Tongue (tissue), 2 donors: ENCODE data around the gene MARK2. TPM values are rescaled to one million over a fixed set of nuclear protein-coding genes. Genes with fewer than 3 reads are reported as not detected.
A peak's percentile ranks its signal among the peaks of the same experiment; 100 is the strongest.

Experiments
- DNase-seq: peaks from one replicate; pipeline ENCODE4 v3.0.0-alpha.2; 2015
- total RNA-seq: library from RNA; depleted of rRNA; stranded (reverse); fragments of >200 nt; gene quantifications from one replicate; pipeline ENCODE4 v1.2.3, GENCODE V29; 2014

MARK2 gene
- total RNA-seq, 1 donor from 2014 or later, result 18.2 TPM

DNA sequence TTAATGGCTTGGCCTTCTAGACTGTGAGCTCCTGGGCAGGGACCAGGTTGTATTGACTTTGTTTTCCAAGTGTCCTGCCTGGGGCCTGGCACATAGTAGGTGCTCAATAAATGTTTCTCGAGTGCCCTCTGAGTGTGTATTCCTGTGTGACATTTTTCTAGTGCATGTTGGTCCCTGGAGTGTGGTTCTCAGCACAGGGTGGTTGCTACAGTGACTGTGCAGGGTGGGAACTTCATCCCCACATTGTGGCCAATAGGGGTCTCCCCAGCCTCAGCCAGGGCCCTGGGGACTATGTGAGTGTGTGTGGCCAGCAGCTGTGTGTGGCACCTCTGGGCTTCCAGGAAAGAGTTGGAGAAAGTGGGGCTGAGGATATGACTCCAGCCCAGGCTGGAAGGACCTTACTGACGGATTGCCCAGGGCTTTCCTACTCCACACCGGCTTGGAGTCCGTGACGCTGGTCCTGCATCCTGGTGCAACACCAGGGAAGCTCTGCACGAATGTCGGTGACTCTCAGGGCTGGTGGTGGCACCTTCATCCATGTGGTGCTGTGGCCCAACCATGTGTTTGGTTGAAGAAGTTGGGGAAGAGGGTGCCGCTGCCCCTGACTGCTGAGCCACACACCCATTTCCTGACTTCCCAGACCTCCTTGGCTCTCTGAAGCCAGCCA, 9.0 kb upstream of the MARK2 start:
- DNase-seq, result no peak

- DNase-seq, result no peak
Observed at GRCh38 chr11:63831326-63831725, 7.6 kb upstream of the MARK2 start.

DNA sequence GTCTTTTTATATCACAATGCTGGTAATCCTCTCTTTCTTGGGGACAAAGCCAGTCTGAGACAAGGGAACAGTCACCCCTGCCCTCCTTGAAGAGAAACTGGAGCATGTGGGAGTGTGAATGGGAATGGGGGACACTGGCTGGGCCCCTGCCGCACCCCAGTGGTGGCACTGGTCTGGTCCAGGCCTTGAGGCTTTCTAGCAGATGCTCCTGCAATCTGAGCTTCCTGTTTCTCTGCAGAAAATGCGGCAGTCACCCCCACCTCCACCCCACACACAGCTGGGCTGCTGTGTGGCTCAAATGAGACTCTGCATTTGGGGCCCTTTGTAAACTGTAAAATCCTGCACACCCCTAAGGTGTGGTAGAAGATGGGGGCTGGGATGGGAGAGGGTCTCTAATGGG, 6.6 kb upstream of the MARK2 start:
- DNase-seq, result no peak

GRCh38 chr11:63833048-63833447, 5.9 kb upstream of the MARK2 start:
- no peak for DNase-seq

DNA sequence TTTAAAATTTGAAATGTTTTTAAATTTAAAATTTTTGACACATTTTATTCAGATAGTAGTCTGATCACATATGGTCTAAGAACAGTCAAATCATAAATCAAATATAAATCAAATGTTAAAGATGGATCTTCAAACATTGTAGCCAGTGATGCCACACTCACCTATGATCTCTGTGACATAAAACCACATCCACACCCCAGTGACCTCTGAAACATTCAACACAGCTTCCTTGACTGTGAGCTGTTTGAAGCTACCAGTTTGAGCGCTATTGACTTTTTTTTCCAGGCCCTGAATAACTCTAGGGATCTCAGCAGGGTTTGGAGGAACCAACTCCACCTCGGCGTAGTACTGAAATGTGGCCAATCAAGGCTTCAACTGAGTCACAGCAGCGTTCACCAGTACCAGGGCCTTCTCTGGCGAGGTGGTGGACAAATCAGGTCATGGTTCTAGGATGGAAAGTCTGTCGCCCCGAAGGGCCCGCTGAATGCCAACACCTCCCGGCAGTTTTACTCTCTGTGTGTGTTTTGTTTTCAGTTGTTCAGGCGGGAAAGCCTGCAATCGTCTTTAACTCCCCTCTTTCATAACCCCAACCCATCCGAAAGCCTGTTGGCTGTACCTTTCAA, 4.3 kb upstream of the MARK2 start:
- DNase-seq, result no peak

GRCh38 chr11:63835158-63835545, 3.8 kb upstream of the MARK2 start:
- DNase-seq, result no peak

GRCh38 chr11:63837027-63837688, 1.8 kb upstream of the MARK2 start:
- DNase-seq, result peak; percentile 93

DNA sequence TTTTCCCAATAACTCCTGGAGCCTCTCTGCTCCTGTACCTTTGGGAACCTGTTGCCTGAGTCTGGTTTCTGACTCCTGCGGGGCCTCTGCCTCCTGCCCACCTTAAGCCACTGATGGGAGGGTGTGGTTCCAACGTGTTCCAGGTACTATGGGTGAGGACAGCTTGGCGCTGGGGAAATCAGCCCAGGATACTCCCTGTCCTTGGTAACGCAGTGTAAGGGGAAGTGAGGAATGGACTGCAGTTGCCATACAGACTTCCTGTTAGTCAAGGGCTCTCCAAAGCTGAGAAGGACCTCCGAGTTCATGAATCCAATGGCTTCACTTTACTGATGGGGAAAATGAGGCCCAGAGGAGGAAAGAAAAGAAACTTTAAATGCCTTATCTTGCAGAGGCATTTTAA, 1.2 kb upstream of the MARK2 start:
- no peak for DNase-seq

DNA sequence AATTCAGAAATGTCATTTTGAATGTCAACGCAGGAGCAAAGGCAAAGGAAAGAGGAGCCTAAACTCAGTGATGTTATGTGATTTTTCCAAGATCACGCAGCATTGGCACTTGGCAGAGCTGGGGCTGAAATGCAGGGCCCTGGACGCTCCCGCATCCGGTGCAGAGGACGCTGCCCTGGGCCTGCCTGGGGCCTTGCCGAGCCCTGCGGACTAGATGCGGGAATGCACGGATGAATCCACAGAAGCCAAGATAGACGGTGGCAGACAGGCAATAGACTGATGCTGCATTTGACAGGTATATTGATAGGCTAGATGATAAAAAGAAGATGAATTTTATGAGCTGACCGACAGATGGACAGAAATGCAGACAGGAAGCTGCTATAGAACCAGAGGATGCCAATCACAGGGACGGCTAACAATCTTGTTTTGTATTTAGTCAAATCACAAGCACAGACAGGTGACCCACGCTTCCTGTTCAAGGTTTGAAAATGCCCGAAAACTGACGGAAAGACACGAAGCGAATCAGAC, 696 bp upstream of the MARK2 start:
- DNase-seq, result no peak

- peak; percentile 33 for DNase-seq
Observed at GRCh38 chr11:63839508-63840355, 822 bp downstream of the MARK2 start.

DNA sequence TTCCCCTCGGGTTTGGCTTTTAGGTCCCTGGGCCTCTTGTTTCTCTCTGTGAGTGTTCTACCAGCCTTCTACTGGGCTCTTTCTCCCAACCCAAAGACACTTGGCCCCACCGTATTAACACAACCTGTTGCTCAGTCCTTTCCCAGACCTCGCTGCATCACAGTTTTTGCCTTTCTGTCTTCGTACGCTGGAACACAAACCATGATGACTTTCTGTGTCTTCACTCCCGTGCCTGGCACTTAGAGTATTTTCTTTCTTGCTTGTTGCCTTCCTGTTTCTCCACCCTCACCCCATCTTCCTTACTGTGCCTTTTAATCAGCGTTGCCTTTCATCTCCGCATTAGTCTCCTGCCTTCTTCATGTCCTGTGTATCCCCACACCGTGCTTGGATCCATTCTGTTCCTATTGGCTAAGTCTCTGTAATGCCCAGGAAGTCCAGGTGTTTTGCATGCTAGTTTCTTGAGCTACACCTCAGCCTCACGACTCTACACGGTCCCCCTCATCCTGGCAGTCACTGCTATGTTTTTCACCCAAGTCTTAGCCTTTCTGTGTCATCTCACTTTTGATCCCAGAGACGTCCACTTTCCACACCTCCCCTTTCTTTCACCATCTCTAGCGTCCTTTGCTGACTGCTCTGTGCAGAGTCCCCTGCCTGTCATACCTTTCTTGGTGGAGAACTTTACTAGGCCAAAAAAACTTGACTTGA, 1.6 kb downstream of the MARK2 start:
- no peak for DNase-seq

GRCh38 chr11:63841554-63841953, 2.6 kb downstream of the MARK2 start:
- DNase-seq, result peak; percentile 60

DNA sequence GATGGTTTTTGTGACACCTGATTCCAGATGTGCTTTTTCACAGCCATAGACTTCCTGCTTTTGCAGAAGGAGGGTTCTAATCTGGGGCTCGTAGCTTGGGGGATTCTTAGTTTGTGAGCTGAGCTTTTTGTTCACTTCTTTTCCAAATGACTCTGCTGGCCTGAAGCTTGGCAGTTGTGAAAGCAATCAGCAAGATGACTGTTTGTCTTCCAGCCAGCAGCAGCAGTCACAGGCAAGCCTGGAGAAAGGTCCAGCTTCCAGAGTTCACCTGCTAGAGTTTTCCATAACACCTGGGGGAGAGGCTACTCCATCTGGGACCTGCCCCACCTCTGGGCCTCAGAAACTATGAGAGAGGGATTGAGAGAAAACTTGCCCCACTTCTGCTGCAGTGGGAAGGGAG, 4.1 kb downstream of the MARK2 start:
- no peak for DNase-seq

GRCh38 chr11:63844836-63845235, 5.9 kb downstream of the MARK2 start:
- no peak for DNase-seq

- no peak for DNase-seq
Observed at GRCh38 chr11:63845303-63845702, 6.4 kb downstream of the MARK2 start.

DNA sequence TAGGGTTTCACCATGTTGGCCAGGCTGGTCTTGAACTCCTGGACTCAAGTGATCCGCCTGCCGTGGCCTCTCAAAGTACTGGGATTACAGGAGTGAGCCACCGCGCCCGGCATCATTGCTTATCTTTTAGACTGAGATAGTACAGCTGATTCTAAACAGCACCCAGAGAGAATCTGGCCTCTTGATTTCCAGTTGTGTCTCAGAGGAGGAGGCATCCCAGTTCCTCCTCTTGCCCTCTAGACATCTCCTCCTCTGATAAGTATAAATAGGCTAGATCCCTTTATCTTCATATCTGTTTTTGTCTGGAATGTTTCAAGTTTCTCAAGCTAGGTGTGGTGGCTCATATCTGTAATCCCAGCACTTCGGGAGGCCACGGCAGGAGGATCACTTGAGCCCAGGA, 7.0 kb downstream of the MARK2 start:
- no peak for DNase-seq

- no peak for DNase-seq
Observed at GRCh38 chr11:63846897-63847296, 8.0 kb downstream of the MARK2 start.

DNA sequence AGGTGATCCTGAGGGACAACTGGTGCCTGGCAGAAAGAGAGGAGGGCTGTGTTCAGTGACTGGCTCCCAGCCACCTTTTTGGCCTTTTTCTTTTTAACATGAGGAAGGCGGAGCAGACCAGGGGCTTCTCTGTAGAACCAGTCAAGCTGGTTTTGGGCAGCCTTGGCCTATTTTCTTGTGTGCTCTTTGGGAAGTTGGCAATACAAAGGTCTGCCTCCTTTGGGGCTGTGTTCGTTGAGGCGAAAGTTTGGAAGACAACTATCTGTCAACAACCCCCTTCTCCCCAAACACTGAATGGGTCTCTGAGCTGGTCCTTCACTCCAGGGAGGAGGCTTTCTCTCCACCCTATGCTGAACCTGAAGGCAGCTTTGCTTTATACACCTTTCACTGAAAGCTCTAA, 8.5 kb downstream of the MARK2 start:
- DNase-seq, result peak; percentile 62

DNA sequence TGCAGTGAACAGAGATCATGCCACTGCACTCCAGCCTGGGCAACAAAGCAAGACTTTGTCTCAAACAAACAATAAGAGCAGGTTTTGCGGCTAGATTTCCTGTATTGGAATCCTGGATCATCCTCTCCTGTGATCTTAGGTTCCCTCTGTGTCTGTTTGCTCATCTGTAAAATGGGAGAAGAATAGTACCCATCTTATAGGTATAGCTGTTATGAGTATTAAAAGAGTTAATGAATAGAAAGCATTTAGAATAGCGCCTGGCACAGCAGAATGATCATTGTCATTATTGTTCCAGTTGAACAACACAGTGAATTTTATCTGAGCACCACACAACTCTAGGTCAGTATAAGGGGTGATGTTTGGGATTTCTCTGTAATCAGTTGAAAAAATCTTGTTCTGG, 10.8 kb downstream of the MARK2 start:
- no peak for DNase-seq

DNA sequence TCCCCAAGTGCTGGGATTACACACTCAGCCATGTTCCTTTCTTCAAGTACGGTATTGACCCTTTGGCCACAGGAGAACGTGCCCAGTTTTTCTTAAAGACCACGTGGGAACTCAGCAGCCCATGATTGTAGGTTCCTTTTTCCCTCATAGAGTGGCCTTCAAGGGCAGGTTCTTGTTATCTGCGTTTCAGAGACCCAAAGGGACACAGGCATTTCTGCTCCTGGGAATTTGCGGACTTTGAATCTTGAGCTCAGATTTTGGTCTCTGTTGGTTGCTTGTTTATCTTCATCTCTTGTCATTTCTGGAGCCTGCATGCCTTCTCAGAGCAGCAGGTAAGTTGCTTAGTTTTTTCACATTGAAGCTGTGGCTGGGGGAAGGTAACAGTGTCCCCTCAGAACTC, 12.0 kb downstream of the MARK2 start:
- no peak for DNase-seq

DNA sequence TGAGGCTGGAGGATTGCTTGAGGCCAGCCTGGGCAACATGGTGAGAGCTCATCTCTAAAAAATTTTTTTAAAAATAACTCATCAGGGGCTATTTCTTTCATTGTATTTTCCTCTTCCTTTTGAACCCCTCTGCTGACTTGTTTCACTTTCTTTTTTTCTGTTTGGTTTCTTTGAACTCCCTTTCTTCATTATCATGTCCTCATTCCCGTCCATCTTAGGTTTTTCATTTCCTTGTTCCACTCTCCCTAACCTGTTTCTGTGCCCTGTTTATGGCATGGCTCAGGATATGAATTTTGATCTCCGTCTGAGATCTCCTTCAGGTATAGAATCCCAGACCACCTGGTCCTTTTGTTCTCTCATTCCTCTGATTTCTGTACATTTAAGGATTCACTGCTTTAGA, 12.5 kb downstream of the MARK2 start:
- no peak for DNase-seq

- DNase-seq, result no peak
Observed at GRCh38 chr11:63853476-63853875, 14.6 kb downstream of the MARK2 start.
